Dedifferentiated amniotic fluid mesenchymal stem cell (primary cell): ENCODE results near the gene CEP70.

Experiments used
- DNase-seq: peaks from one replicate; pipeline ENCODE4 v3.0.0-alpha.2; 2016; ENCODE audit errors: extremely low spot score

Gene CEP70

DNA sequence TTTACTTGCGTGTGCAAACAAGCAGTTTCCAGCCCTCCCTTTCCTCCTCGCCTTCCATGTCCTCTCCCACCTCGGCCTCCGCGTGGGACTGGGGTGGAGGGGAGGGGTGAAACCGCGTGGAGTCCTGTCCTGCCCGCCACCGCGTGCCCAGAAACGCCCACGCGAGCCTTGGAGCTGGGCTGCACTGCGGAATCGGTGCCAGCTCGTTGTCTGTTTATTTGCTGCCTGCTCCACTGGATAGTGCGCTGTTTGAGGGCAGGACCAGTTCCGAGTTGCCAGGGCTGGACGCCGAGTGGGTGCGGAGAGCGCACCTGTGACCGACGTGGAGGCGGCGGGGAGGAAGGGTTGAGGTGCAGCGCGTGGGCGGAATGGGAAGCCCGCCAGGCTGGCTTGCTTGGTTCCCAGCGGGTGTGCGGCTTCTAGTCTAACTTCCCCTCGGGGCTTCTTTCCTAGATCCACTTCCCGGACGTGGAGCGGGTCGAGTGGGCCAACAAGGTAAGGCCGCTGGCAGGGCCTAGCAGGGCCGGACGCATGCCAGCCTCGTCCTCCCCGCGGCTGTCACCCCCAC lies 142.4 kb downstream of the CEP70 start:
- DNase-seq = no peak

DNA sequence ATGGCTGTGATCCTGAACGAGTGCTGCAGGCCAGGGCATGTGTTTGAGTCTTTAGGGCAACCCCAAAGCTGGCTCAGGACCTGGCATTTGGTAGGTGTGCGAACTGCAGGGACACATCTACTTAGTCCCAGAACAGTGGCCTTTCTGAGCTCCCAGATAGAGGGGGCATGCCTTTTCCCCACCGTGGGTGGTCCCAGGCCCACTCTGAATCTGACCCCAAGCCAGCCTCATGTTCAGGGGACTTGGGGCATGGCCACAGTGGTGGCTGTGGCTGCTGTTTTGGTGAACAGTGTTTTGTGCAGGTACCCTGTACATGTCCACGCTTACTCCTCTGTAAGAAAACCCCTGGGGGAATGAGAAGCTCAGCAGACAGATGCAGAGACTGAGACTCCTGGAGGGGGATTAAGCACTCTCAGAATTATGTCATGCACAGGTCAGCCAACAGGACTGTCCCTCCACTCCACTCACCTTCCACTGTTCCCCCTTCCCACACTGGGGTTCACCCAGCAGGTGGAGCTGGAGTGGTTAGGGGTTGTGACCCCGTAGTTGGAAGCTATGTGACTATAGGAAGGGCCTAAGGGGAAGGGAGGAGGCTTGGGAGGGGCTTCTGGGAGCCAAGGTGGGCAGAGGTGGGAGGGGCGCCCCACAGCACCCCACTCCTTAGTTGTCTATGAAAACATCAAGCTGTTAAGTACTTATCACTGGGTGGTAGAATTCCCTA lies 143.2 kb downstream of the CEP70 start:
- DNase-seq = no peak

DNA sequence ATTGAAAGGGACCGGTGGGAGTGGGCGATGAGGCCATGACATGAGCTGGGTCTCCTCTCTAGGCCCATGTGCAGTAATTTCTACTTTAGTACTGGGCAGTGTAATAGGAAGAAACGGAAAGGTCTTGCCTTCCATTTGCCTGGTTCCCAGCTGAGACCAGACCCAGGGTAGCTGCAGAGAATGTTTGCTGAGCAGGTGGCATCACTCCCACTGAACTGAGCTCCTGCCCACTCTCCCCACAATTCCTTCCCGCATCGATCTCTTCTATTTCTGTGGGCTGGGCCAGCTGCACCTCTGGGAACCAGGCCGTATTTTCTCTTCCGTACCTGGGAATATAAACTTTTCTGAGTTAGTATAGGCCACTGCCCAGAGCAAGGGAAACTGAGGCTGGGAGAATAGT lies 143.9 kb downstream of the CEP70 start:
- no peak for DNase-seq

DNA sequence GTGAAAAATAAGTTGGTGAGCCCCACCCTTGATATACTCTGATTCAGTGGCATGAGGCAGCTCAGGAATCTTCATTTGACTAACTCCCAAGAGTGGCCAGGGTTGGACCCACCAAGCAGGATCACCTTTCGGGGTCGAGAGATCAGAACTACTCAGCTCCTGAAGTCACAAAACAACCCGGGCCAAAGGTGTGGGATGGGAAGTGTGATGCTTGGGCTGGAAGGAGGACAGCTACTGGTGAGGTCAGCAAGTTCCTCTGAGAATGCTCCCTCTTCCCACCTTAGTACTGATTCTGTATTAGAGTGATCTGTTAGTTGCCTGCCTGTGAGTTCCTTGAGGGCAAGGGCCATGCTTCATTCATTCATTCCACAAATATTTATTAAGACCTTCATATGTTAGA lies 144.6 kb downstream of the CEP70 start:
- no peak for DNase-seq

DNA sequence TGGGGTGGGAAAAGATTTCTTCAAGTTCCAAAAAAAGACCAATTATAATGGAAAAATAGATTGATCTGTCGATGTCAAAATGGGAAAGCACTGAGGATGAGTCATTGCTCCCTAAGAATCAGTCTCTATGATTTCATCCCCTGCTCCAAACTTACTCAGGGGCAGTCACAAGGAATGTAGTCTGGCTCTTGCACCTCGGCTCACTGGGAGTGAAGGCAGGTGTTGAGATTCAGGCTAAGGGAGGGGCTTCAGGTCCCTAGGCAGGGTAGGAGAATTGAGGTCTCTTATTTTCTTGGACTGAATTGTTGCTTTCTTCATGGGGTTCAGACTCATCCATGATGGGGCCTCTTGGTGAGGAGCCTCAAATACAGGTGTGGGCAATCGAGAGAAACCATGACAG lies 145.4 kb downstream of the CEP70 start:
- no peak for DNase-seq

DNA sequence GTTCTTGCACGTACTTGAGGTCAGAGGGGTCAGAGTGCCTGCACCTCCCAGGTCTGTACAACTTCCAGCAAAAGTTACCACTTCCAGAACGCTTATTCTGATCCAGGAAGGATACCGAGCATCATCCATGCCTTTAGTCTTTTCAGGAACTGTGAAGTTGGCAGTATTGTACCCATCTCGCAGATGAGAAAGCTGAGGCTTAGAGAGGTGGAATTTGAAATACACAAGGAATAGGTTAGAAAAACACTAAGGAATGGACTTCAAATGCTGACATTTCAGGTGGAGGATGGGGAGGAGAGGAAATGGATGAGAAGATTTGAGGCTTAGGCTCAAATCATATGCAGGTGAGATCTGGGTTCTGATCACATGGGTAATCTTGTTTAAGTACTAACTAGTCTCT lies 148.4 kb downstream of the CEP70 start:
- DNase-seq = no peak

DNA sequence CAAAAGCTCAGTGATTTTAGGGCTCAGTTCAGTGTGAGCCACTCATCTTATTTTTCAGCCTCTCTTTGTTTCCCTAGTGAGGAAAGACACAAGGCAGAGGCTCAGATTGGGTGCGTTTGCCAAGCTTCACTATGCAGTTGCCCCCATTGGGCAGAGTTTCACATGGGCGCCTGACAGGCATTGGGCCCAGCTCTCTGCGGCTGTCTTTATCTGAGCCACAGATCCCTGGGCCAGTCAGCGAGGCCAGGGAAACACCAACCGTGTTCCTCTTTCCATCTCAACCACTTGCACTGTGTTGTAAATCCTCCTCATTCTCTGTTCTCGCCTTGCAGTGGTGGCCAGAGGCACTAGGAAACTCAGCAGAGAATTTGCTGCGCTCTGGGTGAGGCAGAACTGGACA lies 148.8 kb downstream of the CEP70 start:
- no peak for DNase-seq
